ENCODE results near the gene ZCCHC7.
"Not testable (repeated sequence)": the region's sequence is repeated elsewhere in the genome, so short reads cannot be mapped to it uniquely, and the experiment has no call there.

ZCCHC7 gene

DNA sequence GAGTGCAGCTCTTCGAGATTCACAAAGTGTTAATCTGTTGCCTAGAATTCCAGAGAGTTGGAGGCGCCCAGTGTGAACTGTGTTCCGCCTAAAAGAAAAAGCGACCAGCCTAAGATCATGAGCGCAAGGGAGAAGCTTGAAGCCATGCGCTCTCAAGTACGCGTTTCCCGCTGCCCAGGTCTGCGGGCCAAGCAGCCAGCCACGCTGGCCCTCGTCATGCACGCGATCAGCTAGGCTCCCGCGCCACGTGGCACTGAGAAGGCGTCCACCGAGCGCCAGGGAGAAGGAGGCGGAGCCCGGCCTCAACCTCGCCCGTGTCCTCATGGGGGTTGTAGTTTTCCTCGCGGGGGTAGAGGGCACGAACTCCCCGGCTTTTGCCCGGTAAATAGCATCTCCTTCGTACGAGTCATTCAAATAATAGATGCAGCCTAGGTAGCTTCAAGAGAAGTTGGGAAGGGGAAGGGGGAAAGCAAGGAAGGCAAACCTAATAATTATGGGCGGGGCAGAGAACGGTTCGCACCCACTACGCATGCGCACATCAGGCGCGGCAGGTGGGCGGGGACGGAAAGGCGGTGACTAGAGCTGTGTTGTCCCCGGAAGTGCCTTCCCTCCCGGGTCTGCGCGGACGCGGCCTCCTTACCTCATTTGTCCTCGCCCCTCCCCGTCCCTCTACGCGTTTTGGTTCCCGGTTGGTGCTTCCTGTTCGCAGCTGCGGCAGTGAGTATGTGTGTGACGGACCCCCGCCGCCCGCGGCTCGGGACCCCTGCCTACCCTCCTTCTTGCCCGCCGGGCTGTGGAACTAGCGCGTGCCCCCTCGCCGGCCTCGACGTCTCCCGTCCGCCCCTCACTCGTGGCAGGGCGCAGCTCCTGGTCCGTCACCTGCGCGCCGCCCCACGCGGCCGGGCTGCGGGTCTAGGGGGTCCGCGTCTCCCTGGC lies at the start of gene ZCCHC7:
TSS of gene ZCCHC7 (plus strand) at position 668 of the 936 bp plus-strand sequence.
- no peaks in the 10 kb centered on the region for H3K36me3 ChIP-seq
- no peaks in the 10 kb centered on the region for H3K9me3 ChIP-seq

DNA sequence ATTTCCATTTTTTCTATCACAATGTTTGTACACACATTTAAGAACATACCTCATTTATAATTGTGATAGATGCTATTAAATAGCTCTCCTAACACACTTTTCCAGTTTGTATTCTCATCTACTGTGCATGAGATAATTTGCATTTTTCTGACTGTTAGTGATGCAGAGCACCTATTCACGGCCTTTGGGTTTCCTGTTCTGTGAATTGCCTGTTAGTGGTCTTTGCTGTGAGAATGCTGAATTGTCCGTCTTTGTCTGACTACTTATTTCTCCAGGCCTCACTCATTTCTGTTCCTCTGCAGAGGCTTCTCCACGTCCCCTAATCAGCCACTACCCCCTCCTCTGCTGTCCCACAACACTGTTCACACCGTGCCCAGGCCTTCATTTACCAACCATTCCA lies 45.6 kb upstream of the ZCCHC7 start:
- H3K27me3 ChIP-seq: peaks cover 11% of the 10 kb centered on the region
- not testable (repeated sequence) for H3K4me1 ChIP-seq (ENCODE audit: control insufficient read depth in 1 of 2, insufficient read depth in 1 of 2, low read depth in 1 of 2, low read length in 1 of 2); H3K36me3 ChIP-seq; H3K4me3 ChIP-seq (ENCODE audit: low read depth in 1 of 2, low read length in 1 of 2); H3K9me3 ChIP-seq; H3K27ac ChIP-seq

More for the DNA sequence above, at the start of gene ZCCHC7:
- peak within 1 kb of the TSS; percentile 95 for H3K27ac ChIP-seq
- H3K27me3 ChIP-seq: no peaks in the 10 kb centered on the region
- H3K4me3 ChIP-seq (ENCODE audit: low read depth in 1 of 2, low read length in 1 of 2): peak within 1 kb of the TSS; percentile 75 to 95
- TF ChIP-seq, protein P1, sequence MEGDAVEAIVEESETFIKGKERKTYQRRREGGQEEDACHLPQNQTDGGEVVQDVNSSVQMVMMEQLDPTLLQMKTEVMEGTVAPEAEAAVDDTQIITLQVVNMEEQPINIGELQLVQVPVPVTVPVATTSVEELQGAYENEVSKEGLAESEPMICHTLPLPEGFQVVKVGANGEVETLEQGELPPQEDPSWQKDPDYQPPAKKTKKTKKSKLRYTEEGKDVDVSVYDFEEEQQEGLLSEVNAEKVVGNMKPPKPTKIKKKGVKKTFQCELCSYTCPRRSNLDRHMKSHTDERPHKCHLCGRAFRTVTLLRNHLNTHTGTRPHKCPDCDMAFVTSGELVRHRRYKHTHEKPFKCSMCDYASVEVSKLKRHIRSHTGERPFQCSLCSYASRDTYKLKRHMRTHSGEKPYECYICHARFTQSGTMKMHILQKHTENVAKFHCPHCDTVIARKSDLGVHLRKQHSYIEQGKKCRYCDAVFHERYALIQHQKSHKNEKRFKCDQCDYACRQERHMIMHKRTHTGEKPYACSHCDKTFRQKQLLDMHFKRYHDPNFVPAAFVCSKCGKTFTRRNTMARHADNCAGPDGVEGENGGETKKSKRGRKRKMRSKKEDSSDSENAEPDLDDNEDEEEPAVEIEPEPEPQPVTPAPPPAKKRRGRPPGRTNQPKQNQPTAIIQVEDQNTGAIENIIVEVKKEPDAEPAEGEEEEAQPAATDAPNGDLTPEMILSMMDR (IDR thresholded peaks at IDR 0.05): peak; percentile 37
- H3K4me1 ChIP-seq (ENCODE audit: control insufficient read depth in 1 of 2, insufficient read depth in 1 of 2, low read depth in 1 of 2, low read length in 1 of 2): peaks cover 16 to 18% of the 10 kb centered on the region in 2 experiments

GRCh38 chr9:37079370-37080164 lies 40.8 kb upstream of the ZCCHC7 start:
- Histone ChIP-seq H3K4me1 (ENCODE audit: control insufficient read depth in 1 of 2, insufficient read depth in 1 of 2, low read depth in 1 of 2, low read length in 1 of 2) (peaks cover 11% of the 10 kb centered on the region in 2 experiments), H3K27ac (peak overlapping the region; percentile 89), H3K36me3 (no peaks in the 10 kb centered on the region), H3K9me3 (no peaks in the 10 kb centered on the region), H3K27me3 (peaks cover 11% of the 10 kb centered on the region), H3K4me3 (ENCODE audit: low read depth in 1 of 2, low read length in 1 of 2) (peak overlapping the region; percentile 87 to 95)
- TF ChIP-seq, protein P1 (IDR thresholded peaks at IDR 0.05): no peak

DNA sequence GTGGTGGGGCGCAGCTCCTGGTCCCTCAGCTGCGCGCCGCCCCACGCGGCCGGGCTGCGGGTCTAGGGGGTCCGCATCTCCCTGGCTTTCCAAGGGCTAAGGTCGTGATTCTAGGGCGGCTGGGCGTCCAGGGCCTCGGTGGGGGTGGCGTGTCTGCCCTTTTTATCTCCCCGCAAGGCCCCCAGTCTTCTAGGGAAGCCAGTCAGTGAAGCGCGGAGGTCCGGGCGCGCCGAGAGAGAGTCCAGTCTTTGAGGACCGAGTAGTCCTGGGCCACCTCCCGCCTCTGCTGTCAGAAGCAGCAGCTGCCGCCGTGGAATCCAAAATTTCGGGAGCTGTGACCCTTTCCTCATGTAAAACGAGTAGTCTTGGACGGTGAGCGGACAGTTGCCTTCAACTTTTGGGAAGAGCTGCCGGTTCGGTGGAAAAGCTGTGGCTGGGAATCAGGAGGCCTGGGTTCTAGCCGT lies 40.2 kb upstream of the ZCCHC7 start:
- Histone ChIP-seq H3K4me1 (ENCODE audit: control insufficient read depth in 1 of 2, insufficient read depth in 1 of 2, low read depth in 1 of 2, low read length in 1 of 2) (peaks cover 11 to 13% of the 10 kb centered on the region in 2 experiments), H3K27ac (peak overlapping the region; percentile 89), H3K27me3 (peaks cover 11% of the 10 kb centered on the region), H3K4me3 (ENCODE audit: low read depth in 1 of 2, low read length in 1 of 2) (peak overlapping the region; percentile 87 to 95)
- not testable (repeated sequence) for H3K36me3 ChIP-seq, H3K9me3 ChIP-seq

GRCh38 chr9:37081507-37081906 lies 38.9 kb upstream of the ZCCHC7 start:
- peaks cover 11 to 15% of the 10 kb centered on the region in 2 experiments for H3K4me1 ChIP-seq (ENCODE audit: control insufficient read depth in 1 of 2, insufficient read depth in 1 of 2, low read depth in 1 of 2, low read length in 1 of 2)
- not testable (repeated sequence) for H3K4me3 ChIP-seq (ENCODE audit: low read depth in 1 of 2, low read length in 1 of 2); H3K27ac ChIP-seq; H3K9me3 ChIP-seq; H3K27me3 ChIP-seq; H3K36me3 ChIP-seq

GRCh38 chr9:37082214-37082765 lies 38.1 kb upstream of the ZCCHC7 start:
- Histone ChIP-seq H3K27ac (no peak overlapping the region), H3K9me3 (no peaks in the 10 kb centered on the region), H3K27me3 (peaks cover 7% of the 10 kb centered on the region), H3K4me1 (ENCODE audit: control insufficient read depth in 1 of 2, insufficient read depth in 1 of 2, low read depth in 1 of 2, low read length in 1 of 2) (peaks cover 11 to 15% of the 10 kb centered on the region in 2 experiments), H3K4me3 (ENCODE audit: low read depth in 1 of 2, low read length in 1 of 2) (no peak overlapping the region), H3K36me3 (peaks cover 9% of the 10 kb centered on the region)
- TF ChIP-seq, protein P1 (IDR thresholded peaks at IDR 0.05): no peak

Data from neutrophil (primary cell).